HG02623 (cell line): ENCODE data around the gene BCAS2.
"Not testable (repeated sequence)": the region's sequence is repeated elsewhere in the genome, so short reads cannot be mapped to it uniquely, and the experiment has no call there.

ENCODE experiments used
- ATAC-seq: cut with Tn5 transposase; IDR thresholded peaks from one replicate; pipeline ENCODE4 v1.9.1; 2021; ENCODE audit warnings: moderate library complexity; ENCODE audit not compliant: unreplicated experiment

Gene BCAS2

GRCh38 chr1:114581335-114582287 lies at the start of gene BCAS2:
Gene BCAS2, minus strand, starts transcription at chr1:114581615. Its CDS starts 24 bp downstream, at chr1:114581591.
- peak; percentile 99 for ATAC-seq

GRCh38 chr1:114627107-114627506 lies 45.7 kb upstream of the BCAS2 start:
- ATAC-seq, result no peak

DNA sequence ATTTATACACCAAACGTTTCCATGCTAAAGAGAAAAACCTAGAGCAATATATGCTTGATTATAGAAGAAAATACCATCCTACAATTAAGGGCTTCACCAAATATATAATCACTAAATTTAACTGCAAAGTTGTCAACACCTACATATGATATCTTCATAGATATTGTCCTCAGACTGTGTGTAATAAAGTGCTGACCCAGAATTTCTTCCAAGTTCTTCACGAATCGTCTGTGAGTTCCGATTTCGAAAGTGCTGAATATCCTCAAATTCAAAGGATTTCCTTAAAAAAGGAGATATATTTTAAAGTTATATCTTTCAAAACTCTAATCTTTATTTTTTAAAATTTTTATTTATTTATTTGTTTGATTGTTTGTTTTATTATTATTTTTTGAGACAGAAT lies 41.9 kb upstream of the BCAS2 start:
- ATAC-seq, result no peak

GRCh38 chr1:114620419-114620818 lies 39.0 kb upstream of the BCAS2 start:
- ATAC-seq, result no peak

DNA sequence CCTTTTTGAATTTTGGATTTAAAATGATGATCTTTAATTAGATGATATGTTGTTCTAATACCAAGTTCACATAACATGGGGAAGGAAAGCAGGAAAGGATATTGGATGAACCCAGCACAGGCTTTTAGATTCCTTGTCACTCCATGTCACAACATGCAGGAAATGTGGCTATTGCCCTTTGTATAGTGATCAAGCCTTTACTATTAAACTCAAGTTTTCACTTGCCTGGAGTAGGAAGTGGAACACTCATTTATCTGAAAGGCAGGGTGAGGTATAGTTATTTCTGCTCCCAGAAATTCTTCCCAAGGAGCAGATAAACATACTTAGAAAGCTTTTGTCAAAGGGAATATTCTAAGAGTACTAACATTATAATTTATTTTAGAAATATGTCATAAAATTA lies 37.2 kb upstream of the BCAS2 start:
- ATAC-seq, result no peak

DNA sequence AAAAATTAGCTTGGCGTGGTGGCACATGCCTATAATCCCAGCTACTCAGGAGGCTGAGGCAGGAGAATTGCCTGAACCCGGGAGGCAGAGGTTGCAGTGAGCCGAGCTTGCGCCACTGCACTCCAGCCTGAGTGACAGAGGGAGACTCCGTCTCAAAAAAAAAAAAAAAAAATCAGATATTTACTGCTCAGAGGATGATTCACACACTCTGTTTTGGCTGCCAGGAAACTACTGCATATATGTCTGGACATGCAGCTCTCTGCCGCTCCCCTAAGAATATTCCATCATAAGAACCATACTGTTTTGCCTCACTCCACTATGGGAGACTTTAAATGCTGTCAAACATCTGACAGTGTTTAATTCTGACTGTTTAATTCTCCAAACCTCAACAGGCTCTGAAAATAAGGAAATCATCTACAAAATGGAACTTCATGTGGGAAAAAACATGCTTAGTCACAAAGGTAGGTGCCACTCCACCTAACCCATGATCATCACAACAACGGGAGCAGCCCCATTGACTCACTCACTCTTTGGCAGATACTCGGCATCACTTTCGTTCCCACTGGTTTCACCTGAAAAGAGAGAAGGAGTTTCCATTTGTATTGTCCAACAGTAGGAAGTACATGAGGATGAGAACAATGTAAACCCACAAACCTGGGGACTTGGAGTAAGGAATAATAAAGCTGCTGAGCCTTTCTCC lies 29.3 kb upstream of the BCAS2 start:
- no peak for ATAC-seq

GRCh38 chr1:114609826-114610225 lies 28.4 kb upstream of the BCAS2 start:
- no peak for ATAC-seq

DNA sequence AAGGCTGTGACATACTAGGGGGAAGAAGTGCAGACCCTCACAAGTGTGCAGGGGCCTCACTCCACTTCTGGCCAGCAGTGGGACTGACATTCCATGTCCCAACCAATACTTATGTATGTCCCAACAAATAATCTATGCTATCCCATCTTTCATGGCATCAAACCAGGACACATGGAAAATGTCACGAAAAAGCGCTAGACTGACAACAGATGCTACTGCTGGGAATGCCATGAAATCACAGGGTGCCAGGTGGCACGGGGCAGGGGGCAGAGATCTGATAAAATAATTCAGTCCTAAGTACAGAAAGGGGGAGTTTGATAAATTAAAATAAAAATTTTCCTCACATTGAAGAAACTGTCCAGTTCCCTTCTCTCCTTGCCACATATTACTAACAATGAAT lies 27.6 kb upstream of the BCAS2 start:
- no peak for ATAC-seq

- ATAC-seq, result no peak
These were observed 25.8 kb upstream of the BCAS2 start for GRCh38 chr1:114607223-114607622.

DNA sequence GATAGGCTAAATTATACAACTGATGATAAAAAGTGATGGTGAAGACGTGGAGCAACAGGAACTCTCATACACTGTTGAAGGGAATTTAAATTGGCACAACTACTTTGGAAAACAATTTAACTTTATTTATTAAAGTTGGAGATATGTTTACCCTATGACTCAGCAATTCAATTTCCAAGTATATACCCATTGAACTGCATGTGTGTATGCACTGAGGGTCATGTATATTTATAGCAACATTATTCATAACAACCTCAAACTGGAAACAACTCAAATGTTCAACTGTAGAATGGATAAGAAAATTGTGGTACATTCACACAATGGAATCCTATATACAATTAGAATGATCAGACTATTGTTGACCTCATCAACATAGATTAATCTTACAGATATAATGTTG lies 16.5 kb upstream of the BCAS2 start:
- no peak for ATAC-seq

DNA sequence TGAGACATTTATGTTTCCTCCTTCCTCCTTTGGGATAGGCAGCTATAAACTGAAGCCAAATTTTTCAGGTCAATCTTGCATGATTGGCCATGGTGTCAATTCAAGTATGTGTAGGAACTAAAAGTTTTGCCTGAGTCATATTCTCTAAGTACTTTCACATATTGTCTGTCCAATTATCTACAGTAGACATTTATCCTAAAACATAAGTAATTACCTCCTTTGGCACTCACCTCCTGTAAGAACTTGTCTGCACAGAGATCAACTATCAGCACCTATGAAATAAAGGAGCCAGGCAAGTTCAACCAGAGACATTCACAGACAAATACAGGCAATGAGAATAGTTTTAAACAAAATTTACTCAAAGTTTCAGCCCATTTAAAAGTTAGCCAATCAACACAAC lies 14.2 kb upstream of the BCAS2 start:
- ATAC-seq, result no peak

GRCh38 chr1:114594046-114594445 lies 12.6 kb upstream of the BCAS2 start:
- ATAC-seq, result no peak

DNA sequence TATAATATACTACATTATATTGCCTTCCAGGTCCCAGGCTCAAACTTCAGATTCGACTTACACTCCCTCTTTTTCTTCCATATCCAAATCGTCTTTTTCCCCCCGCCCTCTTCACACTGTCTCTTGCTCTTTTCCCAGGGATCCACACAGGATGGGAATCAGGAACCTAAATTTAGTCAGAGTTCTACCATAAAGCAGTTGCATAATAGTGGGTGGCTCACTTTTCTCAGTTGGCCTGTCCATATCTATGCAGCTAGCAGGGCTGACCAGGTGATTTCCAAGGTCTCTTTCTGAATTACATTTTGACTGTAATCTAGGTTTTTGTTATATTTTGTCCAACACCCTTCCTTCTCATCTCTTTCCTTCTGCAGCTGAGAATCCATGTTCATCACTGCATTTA lies 7.7 kb upstream of the BCAS2 start:
- ATAC-seq, result no peak

GRCh38 chr1:114588196-114588689 lies 6.8 kb upstream of the BCAS2 start:
- no peak for ATAC-seq

- ATAC-seq, result no peak
These were observed 6.0 kb upstream of the BCAS2 start for GRCh38 chr1:114587203-114587991.

GRCh38 chr1:114586513-114587047 lies 5.2 kb upstream of the BCAS2 start:
- ATAC-seq, result no peak

GRCh38 chr1:114585231-114585630 lies 3.8 kb upstream of the BCAS2 start:
- ATAC-seq, result no peak

DNA sequence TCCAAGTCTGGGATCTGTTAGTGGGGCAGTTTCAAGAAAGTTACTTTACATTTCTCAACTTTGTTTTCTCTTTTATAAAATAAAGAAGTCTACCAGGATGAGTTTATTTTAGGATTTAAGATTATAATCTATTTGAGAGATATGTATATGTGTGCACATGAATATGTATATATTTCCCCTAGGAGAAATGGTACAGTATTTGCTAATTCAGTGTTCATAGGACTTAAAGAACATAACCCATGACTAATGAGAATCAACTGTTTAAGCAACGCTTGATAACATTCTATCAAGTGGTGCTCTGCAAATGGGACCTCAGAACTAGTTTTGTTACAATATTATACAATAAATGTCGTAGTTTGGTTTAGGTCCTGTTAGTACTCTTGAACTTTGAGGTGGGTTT lies 7.0 kb downstream of the BCAS2 start:
- no peak for ATAC-seq

DNA sequence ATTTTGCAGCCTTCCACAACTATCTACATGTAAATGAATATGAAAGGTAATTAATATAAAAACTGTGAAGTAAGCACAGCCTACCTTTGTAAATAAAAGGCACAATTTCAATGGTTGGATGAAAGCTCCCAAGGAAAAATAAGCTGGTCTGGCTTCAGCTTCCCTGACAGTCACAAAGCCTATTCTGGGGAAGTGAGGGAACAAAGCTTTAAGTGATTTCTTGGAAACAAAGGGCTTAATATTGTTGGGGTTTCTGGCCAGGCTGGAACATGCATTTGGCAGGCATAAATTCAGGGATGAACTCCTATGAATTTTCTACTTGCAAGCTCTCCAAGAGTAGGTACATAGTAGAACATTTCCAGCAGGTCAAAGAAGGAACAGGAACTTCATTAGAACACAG lies 17.3 kb downstream of the BCAS2 start:
- no peak for ATAC-seq

DNA sequence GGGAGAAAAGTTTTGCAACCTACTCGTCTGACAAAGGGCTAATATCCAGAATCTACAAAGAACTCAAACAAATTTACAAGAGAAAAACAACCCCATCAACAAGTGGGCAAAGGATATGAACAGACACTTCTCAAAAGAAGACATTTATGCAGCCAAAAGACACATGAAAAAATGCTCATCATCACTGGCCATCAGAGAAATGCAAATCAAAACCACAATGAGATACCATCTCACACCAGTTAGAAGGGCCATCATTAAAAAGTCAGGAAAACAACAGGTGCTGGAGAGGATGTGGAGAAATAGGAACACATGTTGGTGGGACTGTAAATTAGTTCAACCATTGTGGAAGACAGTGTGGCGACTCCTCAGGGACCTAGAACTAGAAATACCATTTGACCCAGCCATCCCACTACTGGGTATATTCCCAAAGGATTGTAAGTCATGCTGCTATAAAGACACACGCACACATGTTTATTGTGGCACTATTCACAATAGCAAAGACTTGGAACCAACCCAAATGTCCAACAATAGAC lies 18.4 kb downstream of the BCAS2 start:
- not testable (repeated sequence) for ATAC-seq

DNA sequence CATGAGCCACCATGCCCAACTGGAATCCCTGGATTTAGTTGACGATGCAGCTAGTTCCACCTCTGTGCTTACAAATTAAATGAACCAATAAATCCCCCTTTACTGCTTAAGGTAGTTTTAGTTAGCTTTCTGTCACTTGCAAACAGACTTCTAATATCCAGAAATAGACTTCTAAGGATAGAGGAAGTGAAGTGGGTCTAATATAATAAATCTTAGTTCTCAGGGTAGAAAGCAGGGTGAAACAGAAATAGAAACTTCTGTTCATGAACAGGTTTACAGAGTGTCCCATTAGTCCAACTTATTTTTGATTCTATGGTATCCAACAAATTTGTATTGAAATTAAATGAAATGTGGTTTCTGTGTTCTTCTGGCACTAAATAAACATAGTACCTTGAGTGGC lies 20.1 kb downstream of the BCAS2 start:
- no peak for ATAC-seq
